HepG2 (cell line): ENCODE data around the gene CCDC88A. TPM values are rescaled to one million over a fixed set of nuclear protein-coding genes. Genes with fewer than 3 reads are reported as not detected.

Experiments
- BCLAF1 ChIP-seq: fragments of 450-650 bp; IDR thresholded peaks from 2 replicates; pipeline ENCODE4 v1.6.1; 2017; ENCODE audit warnings: mild to moderate bottlenecking
- GMEB1 ChIP-seq: sonication (generic); formaldehyde crosslinking; IDR thresholded peaks from 2 replicates; pipeline ENCODE4 v1.5.1; 2020; ENCODE audit warnings: missing genetic modification reagents, mild to moderate bottlenecking, borderline replicate concordance
- HIVEP1 ChIP-seq: sonication (generic); formaldehyde crosslinking; IDR thresholded peaks from 2 replicates; pipeline ENCODE4 v1.4.0; 2020; ENCODE audit warnings: mild to moderate bottlenecking, missing genetic modification reagents
- HNF1A ChIP-seq, 2 experiments: sonication (generic) in 1 of 2; formaldehyde crosslinking in 1 of 2; IDR thresholded peaks; 2 replicates each; pipeline versions ENCODE4 v1.4.0 to v1.6.1; 2016 to 2020; ENCODE audit warnings: borderline replicate concordance in 1 of 2, low read depth in 1 of 2, mild to moderate bottlenecking in 1 of 2, missing genetic modification reagents in 1 of 2
- PHF21A ChIP-seq: sonication (generic); formaldehyde crosslinking; IDR thresholded peaks from 2 replicates; pipeline ENCODE4 v1.5.0; 2020; ENCODE audit warnings: mild to moderate bottlenecking, missing genetic modification reagents
- POLR2AphosphoS5 ChIP-seq: IDR thresholded peaks from 2 replicates; pipeline ENCODE4 v1.6.1; 2012; ENCODE audit warnings: low read depth, low read length
- SALL2 ChIP-seq: sonication (generic); formaldehyde crosslinking; IDR thresholded peaks from 2 replicates; pipeline ENCODE4 v1.8.1; 2023; ENCODE audit warnings: mild to moderate bottlenecking, missing genetic modification reagents, inconsistent platforms
- ZBTB20 ChIP-seq: sonication (generic); formaldehyde crosslinking; IDR thresholded peaks from 2 replicates; pipeline ENCODE4 v1.8.1; 2023; ENCODE audit warnings: missing genetic modification reagents, low read depth, mild to moderate bottlenecking, borderline replicate concordance
- ZBTB37 ChIP-seq: sonication (generic); formaldehyde crosslinking; IDR thresholded peaks from 2 replicates; pipeline ENCODE4 v1.4.0; 2020; ENCODE audit warnings: mild to moderate bottlenecking, missing genetic modification reagents
- ZMYM2 ChIP-seq: sonication (generic); formaldehyde crosslinking; IDR thresholded peaks from 2 replicates; pipeline ENCODE4 v1.8.0; 2022; ENCODE audit warnings: mild to moderate bottlenecking, missing genetic modification reagents
- ZNF234 ChIP-seq: sonication (generic); formaldehyde crosslinking; conservative IDR thresholded peaks from 2 replicates; pipeline ENCODE4 v1.5.1; 2020; ENCODE audit warnings: mild to moderate bottlenecking, missing genetic modification reagents
- ZNF326 ChIP-seq: sonication (generic); formaldehyde crosslinking; IDR thresholded peaks from 2 replicates; pipeline ENCODE4 v1.4.0; 2020; ENCODE audit warnings: missing genetic modification reagents, borderline replicate concordance
- ZNF335 ChIP-seq: sonication (generic); formaldehyde crosslinking; IDR thresholded peaks from 2 replicates; pipeline ENCODE4 v1.4.0; 2020; ENCODE audit warnings: missing genetic modification reagents
- ZNF546 ChIP-seq: sonication (generic); formaldehyde crosslinking; conservative IDR thresholded peaks from 2 replicates; pipeline ENCODE4 v1.8.1; 2023; ENCODE audit warnings: mild to moderate bottlenecking, missing genetic modification reagents
- ZNF572 ChIP-seq: sonication (generic); formaldehyde crosslinking; IDR thresholded peaks from 2 replicates; pipeline ENCODE4 v1.5.1; 2020; ENCODE audit warnings: mild to moderate bottlenecking, missing genetic modification reagents
- ZNF589 ChIP-seq: sonication (generic); formaldehyde crosslinking; conservative IDR thresholded peaks from 2 replicates; pipeline ENCODE4 v1.8.0; 2022; ENCODE audit warnings: mild to moderate bottlenecking, moderate library complexity, missing genetic modification reagents
- ZNF83 ChIP-seq: sonication (generic); formaldehyde crosslinking; IDR thresholded peaks from 2 replicates; pipeline ENCODE4 v1.4.0; 2020; ENCODE audit warnings: missing genetic modification reagents, mild to moderate bottlenecking, borderline replicate concordance
- ZNF841 ChIP-seq: sonication (generic); formaldehyde crosslinking; IDR thresholded peaks from 2 replicates; pipeline ENCODE4 v1.8.1; 2023; ENCODE audit warnings: missing genetic modification reagents, borderline replicate concordance
- polyA plus RNA-seq, 8 experiments: library from polyadenylated mRNA; depleted of rRNA in 3 of 8; stranded (reverse) in 7 of 8; unstranded in 1 of 8; fragments of >200 nt; fragmentation: Illumina TruSeq in 4 of 8; extraction: Trizol in 4 of 8; gene quantifications; 2 replicates each; pipeline versions ENCODE4 v1.2.1 to v1.2.3, GENCODE V29; 2011 to 2016; ENCODE audit warnings: low read depth in 4 of 8, missing spikeins in 1 of 8, mixed read lengths in 1 of 8; ENCODE audit not compliant: insufficient read depth in 1 of 8
- total RNA-seq, 5 experiments: library from RNA; depleted of rRNA; stranded (reverse); fragments of >200 nt; fragmentation: Illumina TruSeq; extraction: Trizol; gene quantifications; 2 replicates each; pipeline ENCODE4 v1.2.3, GENCODE V29; 2016; ENCODE audit warnings: low read depth in 1 of 5

The CCDC88A gene
- total and polyA plus RNA-seq, 2 of the 13 experiments (the other 11 are each of a cell fraction or from before 2014, with no cell fraction given): 43.2 to 84.1 TPM

- no peak for TF ChIP-seq BCLAF1
- peak; percentile 95 for TF ChIP-seq SALL2 (CRISPR knock-in tag)
- peak; percentile 58; the same call in 1 of the 2 replicates for TF ChIP-seq PHF21A (CRISPR knock-in tag)
- TF ChIP-seq ZNF546 (CRISPR knock-in tag): peak; percentile 91
- no peak for TF ChIP-seq HNF1A (IDR thresholded peaks at IDR 0.05; ENCODE audit: low read depth)
- TF ChIP-seq HNF1A (CRISPR knock-in tag; IDR thresholded peaks at IDR 0.05; ENCODE audit: borderline replicate concordance): peak; percentile 74
- peak; percentile 96 for TF ChIP-seq POLR2AphosphoS5
- TF ChIP-seq ZMYM2 (CRISPR knock-in tag): peak; percentile 78; the same call in 1 of the 2 replicates
- peak; percentile 60; the same call in 1 of the 2 replicates for TF ChIP-seq ZNF83
- TF ChIP-seq HIVEP1 (CRISPR knock-in tag): peak; percentile 90; the same call in 1 of the 2 replicates
- TF ChIP-seq GMEB1: peak; percentile 89; the same call in 1 of the 2 replicates
- TF ChIP-seq ZBTB20 (CRISPR knock-in tag): peak; percentile 90; the same call in 1 of the 2 replicates
- TF ChIP-seq ZNF589 (CRISPR knock-in tag): no peak; the same call in 1 of the 2 replicates
- TF ChIP-seq ZNF234: peak; percentile 58; the same call in 1 of the 2 replicates
- TF ChIP-seq ZNF841: no peak
- TF ChIP-seq ZNF572: peak; percentile 91; the same call in 1 of the 2 replicates
- TF ChIP-seq ZNF326 (CRISPR knock-in tag): no peak; the same call in 1 of the 2 replicates
- peak; percentile 95 for TF ChIP-seq ZNF335 (CRISPR knock-in tag)
- TF ChIP-seq ZBTB37 (CRISPR knock-in tag): no peak
These were observed 137.3 kb downstream of the CCDC88A start (continued) for GRCh38 chr2:55282110-55282917.
